SU-DHL-6 (cell line): ENCODE results near the gene MATN1.

ENCODE experiments used
- H2AFZ ChIP-seq: fragments of 200-600 bp; sonication (generic); 2 replicates; pipeline ENCODE4 v1.6.1; 2014; ENCODE audit warnings: low read depth, mild to moderate bottlenecking, moderate library complexity, mixed read lengths, antibody characterized with exemption, low read length; ENCODE audit not compliant: severe bottlenecking
- H3F3A ChIP-seq: fragments of 200-600 bp; shearing (Covaris generic); 2 replicates; pipeline ENCODE4 v1.6.0; 2016; ENCODE audit warnings: antibody characterized with exemption, mild to moderate bottlenecking; ENCODE audit not compliant: insufficient read depth
- H3K27ac ChIP-seq: fragments of 200-600 bp; sonication (generic); 2 replicates; pipeline ENCODE4 v1.5.1; 2016; ENCODE audit warnings: low read depth, mild to moderate bottlenecking, low read length, moderate library complexity, mixed read lengths
- H3K27me3 ChIP-seq: fragments of 200-600 bp; sonication (generic), shearing (Covaris generic); 2 replicates; pipeline ENCODE4 v1.6.0; 2014; ENCODE audit warnings: mild to moderate bottlenecking, low read length
- H3K36me3 ChIP-seq: fragments of 200-600 bp; sonication (generic); 2 replicates; pipeline ENCODE4 v1.6.1; 2014; ENCODE audit warnings: mild to moderate bottlenecking, low read length, mixed read lengths
- H3K4me2 ChIP-seq: fragments of 300-600, 200-600 bp; shearing (Covaris generic), sonication (generic); 2 replicates; pipeline ENCODE4 v1.6.0; 2014; ENCODE audit warnings: low read length, low read depth, mild to moderate bottlenecking; ENCODE audit not compliant: poor library complexity, severe bottlenecking
- H3K4me3 ChIP-seq: fragments of 200-600 bp; sonication (generic); 2 replicates; pipeline ENCODE4 v1.5.1; 2014; ENCODE audit warnings: antibody characterized with exemption, low read length, mild to moderate bottlenecking, mixed read lengths; ENCODE audit not compliant: insufficient read depth, poor library complexity, severe bottlenecking
- H3K79me2 ChIP-seq: fragments of 200-600 bp; sonication (generic); 2 replicates; pipeline ENCODE4 v1.6.1; 2014; ENCODE audit warnings: mild to moderate bottlenecking, low read length, moderate library complexity; ENCODE audit not compliant: insufficient read depth
- H3K9ac ChIP-seq: fragments of 200-600 bp; sonication (generic); 2 replicates; pipeline ENCODE4 v1.7.0; 2014; ENCODE audit warnings: mild to moderate bottlenecking, low read length
- H3K9me2 ChIP-seq: fragments of 200-600 bp; sonication (generic); replicated peaks from 2 replicates; pipeline ENCODE4 v1.6.1; 2014; ENCODE audit warnings: low read length; ENCODE audit not compliant: insufficient read depth
- H3K9me3 ChIP-seq: fragments of 200-600 bp; sonication (generic); 2 replicates; pipeline ENCODE4 v1.6.1; 2014; ENCODE audit warnings: low read length, mixed read lengths; ENCODE audit not compliant: insufficient read depth
- H4K20me1 ChIP-seq: fragments of 200-600 bp; sonication (generic); 2 replicates; pipeline ENCODE4 v1.6.1; 2014; ENCODE audit warnings: low read depth, mild to moderate bottlenecking, antibody characterized with exemption, low read length, moderate library complexity, mixed read lengths
- EZH2phosphoT487 ChIP-seq: fragments of 200-600 bp; sonication (generic), shearing (Covaris generic); conservative IDR thresholded peaks from 2 replicates; pipeline ENCODE4 v1.6.1; 2018; ENCODE audit warnings: mild to moderate bottlenecking, antibody characterized with exemption, low read length, moderate library complexity, mixed read lengths
- TF ChIP-seq, protein P1 (sequence below): fragments of 200-600 bp; sonication (generic); IDR thresholded peaks from one replicate; pipeline ENCODE4 v1.5.1; 2017; ENCODE audit warnings: antibody characterized with exemption, mild to moderate bottlenecking, low read length, moderate library complexity; ENCODE audit not compliant: insufficient read depth, poor library complexity, severe bottlenecking

Gene MATN1

DNA sequence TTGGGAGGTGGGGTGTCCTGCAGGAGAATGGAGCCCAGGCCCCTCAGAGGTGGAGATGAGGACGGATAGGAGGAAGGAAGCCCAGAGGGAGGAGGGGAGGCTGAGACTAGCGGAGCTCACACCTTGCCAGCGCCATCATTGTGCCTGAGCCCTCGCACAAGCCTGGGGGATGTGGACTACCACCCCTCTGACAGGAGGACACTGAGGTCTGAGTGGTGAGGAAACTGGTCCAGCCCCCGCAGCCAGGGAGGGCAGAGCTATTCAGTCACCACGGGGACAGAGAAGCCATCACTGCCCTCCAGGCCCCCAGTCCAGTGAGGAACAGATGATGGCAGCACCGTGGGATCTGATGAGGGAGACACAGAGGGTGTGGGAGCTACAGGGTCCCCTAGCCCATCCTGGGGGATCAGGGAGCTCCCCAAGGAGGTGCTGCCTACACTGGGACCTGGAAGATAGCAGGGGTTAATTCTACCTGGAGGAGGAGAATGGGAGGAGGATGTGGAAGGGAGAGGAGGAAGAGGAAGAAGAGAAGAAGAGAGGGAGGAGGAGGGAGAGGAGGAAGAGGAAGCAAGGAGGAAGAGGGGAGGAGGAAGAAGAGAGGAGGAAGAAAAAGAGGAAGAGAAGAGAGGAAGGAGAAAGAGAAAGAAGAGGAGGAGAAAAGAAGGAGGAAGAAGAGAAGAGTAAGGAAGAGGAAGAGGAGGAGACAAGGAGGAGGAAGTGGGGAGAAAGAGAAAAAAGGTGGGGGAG is 31.0 kb downstream of the MATN1 start:
- Histone ChIP-seq H3K79me2 (no peaks in the 10 kb centered on the region), H3K9me2 (no peaks in the 10 kb centered on the region), H4K20me1 (no peaks in the 10 kb centered on the region), H2AFZ (no peak overlapping the region), H3K4me3 (no peak overlapping the region), H3K36me3 (no peaks in the 10 kb centered on the region), H3K27ac (no peak overlapping the region), H3K4me2 (no peak overlapping the region), H3K27me3 (no peaks in the 10 kb centered on the region), H3K9ac (no peak overlapping the region), H3K9me3 (no peaks in the 10 kb centered on the region), H3F3A (no peaks in the 10 kb centered on the region)
- TF ChIP-seq, protein P1, sequence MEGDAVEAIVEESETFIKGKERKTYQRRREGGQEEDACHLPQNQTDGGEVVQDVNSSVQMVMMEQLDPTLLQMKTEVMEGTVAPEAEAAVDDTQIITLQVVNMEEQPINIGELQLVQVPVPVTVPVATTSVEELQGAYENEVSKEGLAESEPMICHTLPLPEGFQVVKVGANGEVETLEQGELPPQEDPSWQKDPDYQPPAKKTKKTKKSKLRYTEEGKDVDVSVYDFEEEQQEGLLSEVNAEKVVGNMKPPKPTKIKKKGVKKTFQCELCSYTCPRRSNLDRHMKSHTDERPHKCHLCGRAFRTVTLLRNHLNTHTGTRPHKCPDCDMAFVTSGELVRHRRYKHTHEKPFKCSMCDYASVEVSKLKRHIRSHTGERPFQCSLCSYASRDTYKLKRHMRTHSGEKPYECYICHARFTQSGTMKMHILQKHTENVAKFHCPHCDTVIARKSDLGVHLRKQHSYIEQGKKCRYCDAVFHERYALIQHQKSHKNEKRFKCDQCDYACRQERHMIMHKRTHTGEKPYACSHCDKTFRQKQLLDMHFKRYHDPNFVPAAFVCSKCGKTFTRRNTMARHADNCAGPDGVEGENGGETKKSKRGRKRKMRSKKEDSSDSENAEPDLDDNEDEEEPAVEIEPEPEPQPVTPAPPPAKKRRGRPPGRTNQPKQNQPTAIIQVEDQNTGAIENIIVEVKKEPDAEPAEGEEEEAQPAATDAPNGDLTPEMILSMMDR, result no peak
- no peak for TF ChIP-seq EZH2phosphoT487

DNA sequence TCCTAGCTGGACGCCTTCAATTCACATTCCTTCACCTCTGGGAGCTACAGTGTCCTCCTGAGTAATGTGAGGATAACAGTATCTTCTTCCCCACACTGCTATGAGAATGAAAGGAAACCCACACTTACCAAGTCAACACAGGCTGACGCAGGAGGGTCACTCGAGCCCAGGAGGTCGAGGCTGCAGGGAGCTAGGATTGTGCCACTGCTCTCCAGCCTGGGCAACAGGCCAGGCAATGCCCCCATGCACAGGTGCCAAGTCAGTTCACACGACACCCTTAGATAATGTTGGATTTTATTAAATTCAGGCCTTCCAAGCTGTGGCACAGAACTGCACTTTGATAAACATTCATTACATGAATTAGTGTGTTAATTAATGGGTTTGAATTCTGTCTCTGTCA is 31.9 kb downstream of the MATN1 start:
- Histone ChIP-seq H4K20me1 (no peaks in the 10 kb centered on the region), H3K4me3 (no peak overlapping the region), H3F3A (no peaks in the 10 kb centered on the region), H3K79me2 (no peaks in the 10 kb centered on the region), H3K36me3 (no peaks in the 10 kb centered on the region), H3K27me3 (no peaks in the 10 kb centered on the region), H3K9me3 (no peaks in the 10 kb centered on the region), H2AFZ (no peak overlapping the region), H3K9ac (no peak overlapping the region), H3K4me2 (no peak overlapping the region), H3K9me2 (no peaks in the 10 kb centered on the region), H3K27ac (no peak overlapping the region)
- TF ChIP-seq, protein P1, result no peak
- no peak for TF ChIP-seq EZH2phosphoT487

DNA sequence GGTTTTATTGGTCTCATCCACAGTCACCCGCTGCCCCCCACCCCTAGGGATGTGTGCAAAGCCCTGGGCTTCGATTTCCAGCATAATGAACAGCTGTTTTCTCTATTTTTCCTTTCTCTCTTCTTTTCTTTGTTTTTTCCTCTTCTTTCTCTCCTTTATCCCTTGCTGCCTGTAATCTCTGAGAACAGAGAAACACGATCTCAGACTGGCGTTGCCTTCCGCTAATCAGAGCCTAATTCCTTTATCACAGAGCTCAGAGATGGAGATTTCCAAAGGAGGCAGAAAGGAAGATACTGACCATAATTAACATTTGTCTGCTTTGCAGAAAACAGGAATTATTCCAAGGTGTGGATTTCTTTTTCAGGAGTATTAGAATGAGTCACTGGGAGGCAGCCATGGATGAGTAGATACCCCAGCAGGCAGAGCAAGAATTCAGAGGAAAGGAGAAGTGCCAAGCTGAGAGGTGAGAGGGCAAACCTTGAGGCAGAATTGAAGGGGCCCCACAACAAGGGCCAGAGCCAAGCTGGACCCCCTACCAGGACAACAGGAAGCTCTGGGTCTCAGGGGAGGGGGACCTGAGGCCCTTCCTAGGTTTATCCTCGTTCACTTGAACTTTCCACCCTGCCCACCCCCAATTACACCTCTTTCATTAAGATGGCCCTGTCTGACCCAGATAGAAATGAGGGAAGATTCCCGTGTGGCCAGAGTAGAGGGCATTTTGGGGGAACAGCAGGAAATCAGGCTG is 33.3 kb downstream of the MATN1 start:
- H3F3A ChIP-seq, result no peaks in the 10 kb centered on the region
- no peaks in the 10 kb centered on the region for H3K36me3 ChIP-seq
- no peak overlapping the region for H3K9ac ChIP-seq
- no peak overlapping the region for H3K4me2 ChIP-seq
- no peaks in the 10 kb centered on the region for H3K9me2 ChIP-seq
- no peaks in the 10 kb centered on the region for H4K20me1 ChIP-seq
- H3K9me3 ChIP-seq, result no peaks in the 10 kb centered on the region
- no peak overlapping the region for H2AFZ ChIP-seq
- H3K79me2 ChIP-seq, result no peaks in the 10 kb centered on the region
- TF ChIP-seq, protein P1, result no peak
- TF ChIP-seq EZH2phosphoT487, result no peak
- H3K4me3 ChIP-seq, result no peak overlapping the region
- H3K27me3 ChIP-seq, result no peaks in the 10 kb centered on the region
- H3K27ac ChIP-seq, result no peak overlapping the region
